ENCODE results near the gene ST7.

DNA sequence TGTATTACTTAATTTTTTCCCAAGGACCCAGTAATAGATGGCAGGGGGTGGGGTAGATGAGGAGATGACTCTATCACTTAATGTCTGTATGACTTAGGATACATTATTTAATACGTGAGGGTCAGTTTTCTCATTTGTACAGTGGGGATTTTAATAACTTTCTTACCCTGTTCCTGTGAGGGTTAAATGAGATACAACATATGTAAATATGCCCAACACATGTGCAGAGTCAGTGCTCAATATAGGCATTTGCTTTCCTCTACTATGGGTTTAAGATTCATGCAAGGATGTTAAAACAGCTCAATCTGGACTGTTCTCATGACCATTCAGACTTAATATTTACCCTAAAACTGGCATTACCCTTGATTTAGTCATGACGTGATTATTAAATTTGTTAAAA is 31.2 kb downstream of the ST7 start:
- no peak for TF ChIP-seq EZH2 (IDR thresholded peaks at IDR 0.05)
- TF ChIP-seq POLR2AphosphoS5 (IDR thresholded peaks at IDR 0.05; ENCODE audit: borderline replicate concordance, low read depth, low read length), result no peak

Data from SK-N-MC (cell line).